Activated B cell treated with CpG ODN at 0.5 μM for 24 hours (primary cell): ENCODE measurements around the gene TAF11L13. TPM values are rescaled to one million over a fixed set of nuclear protein-coding genes. Genes with fewer than 3 reads are reported as not detected.

Experiments used
- ATAC-seq: fragments of 200-7000 bp; cut with Tn5 transposase; one replicate; pipeline ENCODE4 v1.10.0; 2021; ENCODE audit warnings: low read depth, mild to moderate bottlenecking, moderate library complexity
- CTCF ChIA-PET: fragments of 350-600 bp; sonication (Branson Sonifier 250); formaldehyde crosslinking; loops from one replicate; lab custom pipeline; 2021; ENCODE audit warnings: antibody characterized with exemption; lab: Charles Lee
- POLR2A ChIA-PET: fragments of 350-600 bp; sonication (Branson Sonifier 250); formaldehyde crosslinking; loops from one replicate; lab custom pipeline; 2021; ENCODE audit warnings: antibody characterized with exemption; lab: Charles Lee
- DNase-seq: peaks from one replicate; pipeline ENCODE4 v3.0.0; 2022
- H3K27ac Mint-ChIP-seq: one replicate; pipeline ENCODE4 v1.8.0; 2020; ENCODE audit warnings: mixed read lengths
- H3K27me3 Mint-ChIP-seq: one replicate; pipeline ENCODE4 v1.8.0; 2021; ENCODE audit warnings: mixed read lengths
- H3K36me3 Mint-ChIP-seq: one replicate; pipeline ENCODE4 v1.8.0; 2021; ENCODE audit warnings: low read depth, mixed read lengths
- H3K4me1 Mint-ChIP-seq: one replicate; pipeline ENCODE4 v1.8.0; 2021; ENCODE audit warnings: mixed read lengths
- H3K4me3 Mint-ChIP-seq: one replicate; pipeline ENCODE4 v1.8.0; 2020; ENCODE audit warnings: mild to moderate bottlenecking, mixed read lengths
- H3K9me3 Mint-ChIP-seq: one replicate; pipeline ENCODE4 v1.8.0; 2020; ENCODE audit warnings: mixed read lengths
- CTCF ChIP-seq: fragments of 200-600 bp; IDR thresholded peaks from one replicate; pipeline ENCODE4 v1.8.0; 2022; ENCODE audit warnings: antibody characterized with exemption, mild to moderate bottlenecking
- intact Hi-C: fragments of 100-400 bp; cut with micrococcal nuclease; formaldehyde crosslinking; loops from one replicate; pipeline ENCODE4 v1.15.1; 2024
- total RNA-seq: library from RNA; stranded (reverse); gene quantifications from 2 replicates; pipeline ENCODE4 v1.2.3, GENCODE V29; 2022

Gene TAF11L13
- total RNA-seq, 1 donor from 2014 or later = not detected

DNA sequence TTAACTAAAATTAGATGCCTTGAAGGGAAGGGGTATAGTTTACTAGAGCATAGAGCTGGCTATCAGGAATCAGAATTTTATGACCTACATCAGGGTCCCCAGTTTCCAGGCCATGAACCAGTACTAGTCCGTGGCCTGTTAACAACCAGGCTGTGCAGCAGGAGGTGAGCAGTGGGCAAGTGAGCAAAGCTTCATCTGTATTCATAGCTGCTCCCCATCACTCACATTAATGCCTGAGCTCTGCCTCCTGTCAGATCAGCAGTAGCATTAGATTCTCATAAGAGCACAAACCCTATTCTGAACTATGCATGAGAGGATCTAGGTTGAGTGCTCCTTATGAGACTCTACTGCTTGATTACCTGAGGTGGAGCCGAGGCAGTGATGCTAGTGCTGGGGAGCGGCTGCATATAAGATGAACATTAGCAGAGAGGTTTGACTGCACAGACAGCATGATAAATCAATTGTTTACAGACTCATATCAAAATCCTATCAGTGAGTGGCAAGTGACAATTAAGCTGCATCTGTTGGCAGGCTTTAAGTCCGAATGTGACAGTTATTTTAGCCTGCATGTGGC, 47.0 kb downstream of the TAF11L13 start:
- Mint-ChIP-seq H3K4me1 (no peaks in the 10 kb centered on the region), H3K36me3 (no peaks in the 10 kb centered on the region), H3K9me3 (no peaks in the 10 kb centered on the region), H3K27ac (no peak overlapping the region), H3K4me3 (no peak overlapping the region), H3K27me3 (peaks cover 7% of the 10 kb centered on the region)
- TF ChIP-seq CTCF = no peak
- intact Hi-C loops = no loop called here
- POLR2A ChIA-PET = no interaction called here
- DNase-seq = no peak
- ATAC-seq = no peak
- CTCF ChIA-PET = no interaction called here

- Mint-ChIP-seq H3K4me3 (no peak overlapping the region), H3K36me3 (no peaks in the 10 kb centered on the region), H3K9me3 (no peaks in the 10 kb centered on the region), H3K27me3 (peaks cover 7% of the 10 kb centered on the region), H3K4me1 (no peaks in the 10 kb centered on the region), H3K27ac (no peak overlapping the region)
- ChIA-PET CTCF (no interaction called here), POLR2A (no interaction called here)
- no peak for DNase-seq
- no peak for TF ChIP-seq CTCF
- intact Hi-C loops = no loop called here
- no peak for ATAC-seq
These were observed 47.8 kb downstream of the TAF11L13 start for GRCh38 chr5:17679597-17680203.

DNA sequence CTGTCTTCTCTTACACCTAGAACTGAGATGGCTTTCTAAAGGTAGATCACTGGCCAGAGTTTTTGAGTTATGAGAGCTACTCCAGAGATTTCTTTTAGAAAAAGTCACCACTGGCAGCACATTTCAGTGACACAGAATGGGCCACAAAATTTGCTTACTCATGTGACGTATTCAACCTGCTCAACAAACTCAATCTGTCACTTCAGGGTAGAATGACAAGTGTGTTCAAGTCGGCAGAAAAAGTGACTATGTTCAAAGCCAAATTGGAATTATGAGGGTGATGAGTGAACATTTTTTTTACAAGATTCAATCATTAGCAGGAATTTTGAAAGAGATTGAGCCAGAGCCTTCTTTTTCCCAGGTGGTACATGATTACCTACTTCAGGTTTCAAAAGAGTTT, 48.8 kb downstream of the TAF11L13 start:
- Mint-ChIP-seq H3K9me3 (no peaks in the 10 kb centered on the region), H3K27me3 (peaks cover 7% of the 10 kb centered on the region), H3K4me3 (no peak overlapping the region), H3K36me3 (no peaks in the 10 kb centered on the region), H3K27ac (no peak overlapping the region), H3K4me1 (no peaks in the 10 kb centered on the region)
- CTCF ChIA-PET = no interaction called here
- ATAC-seq = no peak
- no peak for TF ChIP-seq CTCF
- DNase-seq = no peak
- intact Hi-C loops = no loop called here
- POLR2A ChIA-PET = no interaction called here

Other genes with a start within 250 kb of the TAF11L13 start
- gene TAF11L2, start 133.9 kb upstream of the TAF11L13 start, total RNA-seq = not detected in 2 replicates
- not detected in 2 replicates for gene TAF11L3, start 113.7 kb upstream of the TAF11L13 start, total RNA-seq
- gene TAF11L4, start 110.3 kb upstream of the TAF11L13 start, total RNA-seq = not detected in 2 replicates
- not detected in 2 replicates for gene TAF11L5, start 106.9 kb upstream of the TAF11L13 start, total RNA-seq
- not detected in 2 replicates for gene TAF11L6, start 103.4 kb upstream of the TAF11L13 start, total RNA-seq
- gene TAF11L7, start 46.3 kb upstream of the TAF11L13 start, total RNA-seq = not detected in 2 replicates
- not detected in 2 replicates for gene TAF11L8, start 41.1 kb upstream of the TAF11L13 start, total RNA-seq
- gene TAF11L9, start 37.7 kb upstream of the TAF11L13 start, total RNA-seq = not detected in 2 replicates
- not detected in 2 replicates for gene TAF11L10, start 34.3 kb upstream of the TAF11L13 start, total RNA-seq
- gene TAF11L11, start 27.9 kb upstream of the TAF11L13 start, total RNA-seq = not detected in 2 replicates
- not detected in 2 replicates for gene TAF11L12, start 21.7 kb upstream of the TAF11L13 start, total RNA-seq
- not detected in 2 replicates for gene TAF11L14, start 2.4 kb downstream of the TAF11L13 start, total RNA-seq